Measurements from ENCODE around the gene PLA1A.
"Not testable (repeated sequence)": the region's sequence is repeated elsewhere in the genome, so short reads cannot be mapped to it uniquely, and the experiment has no call there.

PLA1A gene

GRCh38 chr3:119669906-119670570, 72.4 kb downstream of the PLA1A start:
- DNase-seq, result no peak

DNA sequence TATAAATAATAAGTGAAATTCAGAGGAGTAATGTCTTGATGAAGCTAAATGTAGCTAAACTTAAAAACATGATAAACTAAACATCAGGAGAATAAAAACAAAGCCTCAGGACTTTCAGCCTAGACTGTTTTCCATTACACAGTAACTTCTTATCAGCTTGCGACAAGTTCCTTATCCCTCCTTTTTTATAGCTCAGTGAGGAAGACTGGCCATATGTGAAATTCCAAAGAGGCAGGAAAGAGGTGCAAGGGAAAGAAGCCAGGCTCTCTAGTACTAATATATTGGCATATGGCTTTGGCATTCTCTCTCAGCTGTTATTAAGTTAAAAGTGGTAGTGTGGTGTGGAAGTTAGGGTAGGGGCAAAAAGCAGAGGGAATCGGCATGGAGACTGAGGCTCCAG, 75.1 kb downstream of the PLA1A start:
- no peak for DNase-seq

GRCh38 chr3:119673875-119674274, 76.2 kb downstream of the PLA1A start:
- DNase-seq, result no peak

GRCh38 chr3:119675188-119675874, 77.6 kb downstream of the PLA1A start:
- DNase-seq, result no peak

DNA sequence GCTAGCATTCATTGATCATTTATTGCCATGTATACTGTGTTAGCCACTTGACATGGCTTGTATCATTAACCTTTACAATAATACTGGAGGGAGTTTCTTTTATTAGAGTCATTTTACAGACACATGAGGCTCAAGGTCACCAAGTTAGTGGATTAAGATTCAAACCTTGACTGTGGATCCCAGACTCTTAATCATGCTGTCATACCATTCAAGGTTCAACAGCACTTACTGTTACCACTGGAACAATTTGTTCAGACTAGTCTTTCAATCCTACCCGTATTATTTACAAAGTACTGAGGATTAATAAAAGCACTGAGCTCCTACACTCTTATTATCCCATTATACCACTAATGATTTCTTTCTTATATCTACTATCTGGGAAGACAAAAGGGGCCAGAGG, 78.3 kb downstream of the PLA1A start:
- no peak for DNase-seq

DNA sequence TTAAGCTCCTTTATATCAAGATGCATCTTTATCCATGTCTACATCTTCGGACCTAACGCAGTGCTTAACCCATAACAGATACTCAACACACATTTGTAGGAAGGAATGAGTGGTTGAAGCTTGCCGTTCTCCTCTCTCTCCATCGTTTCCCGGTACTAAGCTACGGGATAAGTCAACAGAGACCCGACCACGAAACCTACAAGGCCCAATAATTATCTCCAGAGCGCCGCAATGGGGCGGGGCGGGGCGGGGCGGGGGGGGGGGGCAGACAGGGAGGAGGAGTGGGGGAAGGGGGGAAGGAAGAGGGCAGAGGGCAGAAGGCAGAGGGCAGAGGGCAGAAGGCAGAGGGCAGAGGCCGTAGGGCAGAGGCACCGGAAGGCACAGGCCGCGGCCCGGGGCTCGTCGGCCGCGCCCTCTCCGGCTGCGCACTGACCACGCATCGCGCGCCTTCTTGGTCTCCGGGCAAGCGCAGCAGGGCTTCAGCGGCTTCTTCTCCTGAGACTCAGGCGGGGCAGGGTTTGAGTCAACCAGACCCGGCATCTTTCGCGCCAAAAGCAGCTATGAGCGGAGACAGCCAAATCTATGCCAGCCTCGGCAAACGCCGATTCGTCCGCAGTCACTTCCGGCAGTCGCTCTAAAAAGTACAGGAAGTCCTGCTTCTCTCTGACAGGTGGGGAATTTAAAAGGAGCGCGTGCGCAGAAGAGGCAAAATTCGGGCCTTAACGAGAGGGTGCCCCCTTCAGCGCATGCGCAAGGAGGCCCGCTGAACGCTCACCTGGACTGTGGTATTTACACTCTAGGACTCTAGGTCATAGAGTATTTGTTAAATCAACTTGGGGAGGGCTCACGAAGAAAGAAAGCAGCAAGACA, 79.3 kb downstream of the PLA1A start, which contains the start of gene COX17:
TSS of gene COX17 (minus strand) at position 636 of the 870 bp plus-strand sequence. CDS start at position 540, 96 bp downstream.
- DNase-seq, result peak; percentile 82 to 95

- no peak for DNase-seq
Measured at GRCh38 chr3:119677641-119677934, 79.9 kb downstream of the PLA1A start.

GRCh38 chr3:119678209-119678608, 80.5 kb downstream of the PLA1A start:
- DNase-seq, result not testable (repeated sequence)

All from bone marrow (tissue), 2 donors.